B cell (primary cell): ENCODE measurements around the gene SLC39A11. TPM values are rescaled to one million over a fixed set of nuclear protein-coding genes. Genes with fewer than 3 reads are reported as not detected.

Experiments
- ATAC-seq: fragments of 200-7000 bp; cut with Tn5 transposase; one replicate; pipeline ENCODE4 v1.10.0; 2021; ENCODE audit warnings: low read depth, mild to moderate bottlenecking, moderate number of reproducible peaks, moderate library complexity
- CTCF ChIA-PET: fragments of 350-600 bp; sonication (Branson Sonifier 250); formaldehyde crosslinking; loops from one replicate; lab custom pipeline; 2021; ENCODE audit warnings: antibody characterized with exemption, inconsistent platforms; lab: Charles Lee
- POLR2A ChIA-PET: fragments of 350-600 bp; sonication (Branson Sonifier 250); formaldehyde crosslinking; loops from one replicate; lab custom pipeline; 2021; ENCODE audit warnings: antibody characterized with exemption; lab: Charles Lee
- DNase-seq: peaks from one replicate; pipeline ENCODE4 v3.0.0; 2013
- H2AFZ ChIP-seq: 2 replicates; pipeline ENCODE4 v1.6.1; 2012; ENCODE audit warnings: mild to moderate bottlenecking, low read depth, low read length; ENCODE audit not compliant: insufficient read depth, poor library complexity, severe bottlenecking
- H3K27ac ChIP-seq, 2 donors: 1 replicate in 1 of 2; 2 replicates in 1 of 2; pipeline ENCODE4 v1.5.1; 2012 to 2013; ENCODE audit warnings: low read length in 2 of 2, mild to moderate bottlenecking in 2 of 2, moderate library complexity in 1 of 2
- H3K27me3 ChIP-seq, 4 experiments: fragments of 200-600 bp in 1 of 4; sonication (generic) in 1 of 4; replicated peaks in 1 of 4; 1 replicate in 2 of 4; 2 replicates in 2 of 4; pipeline versions ENCODE4 v1.6.1 to v1.7.0; 2013 to 2016; ENCODE audit warnings: low read length in 3 of 4, mild to moderate bottlenecking in 2 of 4, mixed read lengths in 1 of 4, moderate library complexity in 1 of 4; ENCODE audit not compliant: insufficient read depth in 4 of 4, control insufficient read depth in 3 of 4; ENCODE audit errors: control extremely low read depth in 1 of 4
- H3K36me3 ChIP-seq, 2 experiments: replicated peaks in 1 of 2; 1 replicate in 1 of 2; 2 replicates in 1 of 2; pipeline versions ENCODE4 v1.6.1 to v1.7.1; 2013; ENCODE audit warnings: low read length in 1 of 2; ENCODE audit not compliant: insufficient read depth in 2 of 2, control insufficient read depth in 1 of 2; ENCODE audit errors: control extremely low read depth in 1 of 2, extremely low read depth in 1 of 2
- H3K4me1 ChIP-seq, 2 donors: fragments of 200-600 bp in 1 of 2; sonication (generic) in 1 of 2; 1 replicate in 1 of 2; 2 replicates in 1 of 2; pipeline versions ENCODE4 v1.5.1 to v1.6.1; 2013 to 2017; ENCODE audit warnings: low read length in 2 of 2; ENCODE audit not compliant: control insufficient read depth in 2 of 2, insufficient read depth in 2 of 2
- H3K4me2 ChIP-seq: replicated peaks from 2 replicates; pipeline ENCODE3; 2012; ENCODE audit warnings: mild to moderate bottlenecking, low read depth, low read length; ENCODE audit not compliant: poor library complexity, severe bottlenecking
- H3K4me3 ChIP-seq, 5 experiments: fragments of 200-600 bp in 1 of 5; sonication (generic) in 1 of 5; 1 replicate in 3 of 5; 2 replicates in 2 of 5; pipeline versions ENCODE4 v1.5.1 to v1.7.0; 2011 to 2016; ENCODE audit warnings: low read length in 4 of 5, mild to moderate bottlenecking in 4 of 5, low read depth in 2 of 5, control low read depth in 1 of 5, moderate library complexity in 1 of 5; ENCODE audit not compliant: insufficient read depth in 1 of 5; ENCODE audit errors: control extremely low read depth in 1 of 5, extremely low read depth in 1 of 5
- H3K79me2 ChIP-seq: fragments of 200-600 bp; sonication (generic); one replicate; pipeline ENCODE4 v1.6.0; 2016; ENCODE audit warnings: low read length; ENCODE audit not compliant: control insufficient read depth, insufficient read depth
- H3K9ac ChIP-seq: fragments of 200-600 bp; sonication (generic); 2 replicates; pipeline ENCODE4 v1.6.1; 2017; ENCODE audit warnings: mild to moderate bottlenecking, low read length, moderate library complexity
- H3K9me3 ChIP-seq, 3 donors: one replicate each; pipeline versions ENCODE4 v1.6.1 to v1.7.1; 2013; ENCODE audit warnings: low read length in 2 of 3; ENCODE audit not compliant: control insufficient read depth in 2 of 3, insufficient read depth in 1 of 3; ENCODE audit errors: control extremely low read depth in 1 of 3
- H4K20me1 ChIP-seq: 2 replicates; pipeline ENCODE4 v1.6.0; 2012; ENCODE audit warnings: mild to moderate bottlenecking, low read length; ENCODE audit not compliant: insufficient read depth, control insufficient read depth, poor library complexity, severe bottlenecking
- H3K27ac Mint-ChIP-seq: one replicate; pipeline ENCODE4 v1.8.0; 2021; ENCODE audit warnings: mixed read lengths
- H3K27me3 Mint-ChIP-seq: one replicate; pipeline ENCODE4 v1.8.0; 2021; ENCODE audit warnings: mixed read lengths
- H3K4me1 Mint-ChIP-seq: one replicate; pipeline ENCODE4 v1.8.0; 2021; ENCODE audit warnings: mixed read lengths
- H3K4me3 Mint-ChIP-seq: one replicate; pipeline ENCODE4 v1.8.0; 2021; ENCODE audit warnings: mixed read lengths
- H3K9me3 Mint-ChIP-seq: one replicate; pipeline ENCODE4 v1.8.0; 2022; ENCODE audit warnings: mixed read lengths; ENCODE audit not compliant: insufficient read depth
- EZH2 ChIP-seq: IDR thresholded peaks from 2 replicates; pipeline ENCODE4 v1.6.1; 2012; ENCODE audit warnings: borderline replicate concordance, low read depth, mild to moderate bottlenecking, moderate library complexity, low read length; ENCODE audit not compliant: insufficient read depth, poor library complexity, severe bottlenecking
- WGBS: methylation state at CpG from one replicate; pipeline ENCODE4 v1.1.5; 2013; ENCODE audit warnings: missing lambda C conversion rate; ENCODE audit not compliant: insufficient coverage; 5-methylcytosine and 5-hydroxymethylcytosine counted together
- intact Hi-C: fragments of 100-400 bp; cut with micrococcal nuclease; formaldehyde crosslinking; loops from one replicate; pipeline ENCODE4 v1.10.0; 2022
- polyA plus RNA-seq: library from polyadenylated mRNA; depleted of rRNA; stranded (reverse); fragments of >200 nt; gene quantifications from 2 replicates; pipeline ENCODE4 v1.2.3, GENCODE V29; 2012
- total RNA-seq, 2 donors: library from RNA; stranded (reverse); fragments of 120-200 nt in 1 of 2; gene quantifications; 1 replicate in 1 of 2; 2 replicates in 1 of 2; pipeline versions ENCODE4 v1.2.3 to v1.2.4, GENCODE V29; 2013 to 2022
- TF ChIP-seq, protein P1 (sequence below): fragments of 200-600 bp; IDR thresholded peaks from one replicate; pipeline ENCODE4 v1.8.0; 2022; ENCODE audit warnings: antibody characterized with exemption, mild to moderate bottlenecking

Gene SLC39A11
- total and polyA plus RNA-seq, 2 donors (not counting 1 experiment from before 2014, with no cell fraction given) = 6.9 to 39.6 TPM

DNA sequence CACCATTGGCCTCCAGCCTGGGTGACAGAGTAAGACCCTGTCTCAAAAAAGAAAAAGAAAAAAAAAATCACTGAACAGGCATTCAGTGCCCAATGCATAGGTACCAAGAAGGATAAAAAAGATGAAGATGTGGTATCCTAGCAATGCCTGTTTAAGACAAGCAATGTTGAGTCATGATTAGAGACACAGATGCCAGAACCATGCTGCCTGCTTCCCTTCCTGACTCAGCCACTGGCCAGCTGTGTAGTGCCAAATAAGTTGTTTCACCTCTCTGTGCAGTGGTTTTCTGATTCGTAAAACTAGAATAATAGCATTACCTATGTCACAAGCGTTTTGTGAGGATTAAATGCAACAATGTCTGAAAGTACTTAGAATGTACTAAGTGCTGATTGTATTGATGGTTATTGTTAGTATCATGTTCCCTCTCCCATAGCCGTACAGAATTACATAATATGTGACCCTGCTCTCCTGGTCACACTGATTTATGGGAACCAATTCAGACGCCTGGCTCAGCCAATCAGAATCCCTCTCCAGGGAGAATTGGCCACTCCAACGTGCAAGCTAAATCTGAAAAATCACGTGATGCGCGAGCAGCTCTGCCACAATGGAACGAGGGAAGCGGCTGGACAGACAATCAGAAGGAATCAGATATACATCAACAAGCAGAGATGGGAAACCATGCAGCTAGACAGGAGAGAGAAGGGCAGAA is 241.9 kb downstream of the SLC39A11 start:
- no peak for DNase-seq
- Mint-ChIP-seq H3K27ac (no peak overlapping the region), H3K4me1 (no peaks in the 10 kb centered on the region), H3K4me3 (no peak overlapping the region), H3K27me3 (no peaks in the 10 kb centered on the region), H3K9me3 (no peaks in the 10 kb centered on the region)
- Histone ChIP-seq H3K4me1 (no peaks in the 10 kb centered on the region), H4K20me1 (no peaks in the 10 kb centered on the region), H3K79me2 (no peaks in the 10 kb centered on the region), H3K4me3 (no peak overlapping the region), H3K27me3 (no peaks in the 10 kb centered on the region), H3K4me2 (no peak overlapping the region), H3K36me3 (peaks cover 0 to 3% of the 10 kb centered on the region in 2 experiments), H3K9me3 (no peaks in the 10 kb centered on the region), H2AFZ (no peak overlapping the region), H3K9ac (no peak overlapping the region), H3K27ac (no peak overlapping the region)
- TF ChIP-seq, protein P1, sequence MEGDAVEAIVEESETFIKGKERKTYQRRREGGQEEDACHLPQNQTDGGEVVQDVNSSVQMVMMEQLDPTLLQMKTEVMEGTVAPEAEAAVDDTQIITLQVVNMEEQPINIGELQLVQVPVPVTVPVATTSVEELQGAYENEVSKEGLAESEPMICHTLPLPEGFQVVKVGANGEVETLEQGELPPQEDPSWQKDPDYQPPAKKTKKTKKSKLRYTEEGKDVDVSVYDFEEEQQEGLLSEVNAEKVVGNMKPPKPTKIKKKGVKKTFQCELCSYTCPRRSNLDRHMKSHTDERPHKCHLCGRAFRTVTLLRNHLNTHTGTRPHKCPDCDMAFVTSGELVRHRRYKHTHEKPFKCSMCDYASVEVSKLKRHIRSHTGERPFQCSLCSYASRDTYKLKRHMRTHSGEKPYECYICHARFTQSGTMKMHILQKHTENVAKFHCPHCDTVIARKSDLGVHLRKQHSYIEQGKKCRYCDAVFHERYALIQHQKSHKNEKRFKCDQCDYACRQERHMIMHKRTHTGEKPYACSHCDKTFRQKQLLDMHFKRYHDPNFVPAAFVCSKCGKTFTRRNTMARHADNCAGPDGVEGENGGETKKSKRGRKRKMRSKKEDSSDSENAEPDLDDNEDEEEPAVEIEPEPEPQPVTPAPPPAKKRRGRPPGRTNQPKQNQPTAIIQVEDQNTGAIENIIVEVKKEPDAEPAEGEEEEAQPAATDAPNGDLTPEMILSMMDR = no peak
- TF ChIP-seq EZH2 = no peak
- 94% methylated on average over 3 of the region's 10 CpGs for WGBS
- intact Hi-C loops = no loop called here
- no peak for ATAC-seq
- ChIA-PET CTCF (no interaction called here), POLR2A (no interaction called here)

DNA sequence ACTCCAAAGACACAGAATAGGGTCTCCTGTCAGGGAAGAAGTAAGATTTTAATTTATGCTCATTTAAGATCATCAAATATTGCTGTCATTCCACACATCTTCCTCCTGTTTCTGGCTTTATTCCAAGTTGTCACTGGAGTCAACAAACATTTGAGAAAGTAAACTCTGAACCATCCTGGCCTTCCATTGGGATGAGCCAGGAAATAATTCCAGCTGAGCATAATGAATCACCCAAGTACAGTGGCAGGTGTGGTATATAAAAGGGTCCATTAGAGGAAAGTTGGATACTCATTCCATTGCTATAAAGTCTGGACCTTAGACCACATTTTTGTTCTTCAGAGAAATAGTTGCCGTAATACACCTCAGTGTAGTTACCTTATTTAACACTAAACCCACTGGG is 246.1 kb downstream of the SLC39A11 start:
- CTCF ChIA-PET = interaction anchor here (0.7 kb wide), 1 partner anchor 229 kb away, joined by 5 read pairs; no protein-coding TSS in a partner anchor
- Histone ChIP-seq H4K20me1 (no peaks in the 10 kb centered on the region), H3K4me3 (no peak overlapping the region), H3K27me3 (no peaks in the 10 kb centered on the region), H3K36me3 (peaks cover 0 to 1% of the 10 kb centered on the region in 2 experiments), H3K4me2 (no peak overlapping the region), H3K79me2 (no peaks in the 10 kb centered on the region), H3K27ac (no peak overlapping the region), H2AFZ (no peak overlapping the region), H3K9ac (no peak overlapping the region), H3K4me1 (no peaks in the 10 kb centered on the region), H3K9me3 (no peaks in the 10 kb centered on the region)
- intact Hi-C loops = no loop called here
- Mint-ChIP-seq H3K9me3 (no peaks in the 10 kb centered on the region), H3K4me3 (no peak overlapping the region), H3K4me1 (no peaks in the 10 kb centered on the region), H3K27me3 (no peaks in the 10 kb centered on the region), H3K27ac (no peak overlapping the region)
- POLR2A ChIA-PET = no interaction called here
- TF ChIP-seq EZH2 = no peak
- TF ChIP-seq, protein P1 = no peak
- ATAC-seq = no peak
- WGBS = no CpG with 5 or more reads among the region's 1 CpG
- no peak for DNase-seq
